DMS53 treated with DMSO at 0.1 percent for 48 hours (cell line): ENCODE data around the gene KRTAP5-9.
"Not testable (repeated sequence)": the region's sequence is repeated elsewhere in the genome, so short reads cannot be mapped to it uniquely, and the experiment has no call there.

Experiments used
- DNase-seq: peaks from one replicate; lab custom pipeline; 2025; ENCODE audit not compliant: unreplicated experiment; lab: John Stamatoyannopoulos, UW

The KRTAP5-9 gene

GRCh38 chr11:71581826-71582225, 33.6 kb downstream of the KRTAP5-9 start:
- no peak for DNase-seq

DNA sequence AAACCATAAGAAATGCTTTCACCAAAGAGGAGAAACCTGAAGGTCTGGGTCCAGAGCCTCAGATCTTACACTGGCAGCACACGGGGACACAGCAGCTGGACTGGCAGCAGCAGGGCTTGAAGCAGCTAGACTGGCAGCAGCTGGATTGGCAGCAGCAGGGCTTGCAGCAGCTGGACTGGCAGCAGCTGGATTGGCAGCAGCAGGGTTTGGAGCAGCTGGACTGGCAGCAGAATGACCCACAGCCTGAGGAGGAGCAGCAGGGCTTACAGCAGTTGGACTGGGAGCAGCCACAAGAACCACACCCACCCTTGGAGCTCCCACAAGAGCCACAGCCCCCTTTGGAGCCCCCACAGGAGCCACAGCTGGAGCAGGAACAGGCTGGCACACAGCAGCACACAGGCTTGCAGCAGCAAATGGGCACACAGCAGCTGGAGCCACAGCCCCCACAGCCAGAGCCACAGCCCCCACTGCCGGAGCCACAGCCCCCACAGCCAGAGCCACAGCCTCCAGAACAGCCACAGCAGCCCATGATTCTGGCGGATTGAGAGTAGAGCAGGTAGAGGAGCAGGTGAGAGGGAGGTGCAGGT, 34.2 kb downstream of the KRTAP5-9 start, which contains the start of gene KRTAP5-11:
KRTAP5-11 (minus strand) TSS at position 567 of the 587 bp plus-strand sequence; CDS start at position 529, 38 bp downstream.
- no peak for DNase-seq

GRCh38 chr11:71582969-71583368, 34.7 kb downstream of the KRTAP5-9 start:
- DNase-seq, result not testable (repeated sequence)

- not testable (repeated sequence) for DNase-seq
Observed at GRCh38 chr11:71585673-71586072, 37.5 kb downstream of the KRTAP5-9 start.

DNA sequence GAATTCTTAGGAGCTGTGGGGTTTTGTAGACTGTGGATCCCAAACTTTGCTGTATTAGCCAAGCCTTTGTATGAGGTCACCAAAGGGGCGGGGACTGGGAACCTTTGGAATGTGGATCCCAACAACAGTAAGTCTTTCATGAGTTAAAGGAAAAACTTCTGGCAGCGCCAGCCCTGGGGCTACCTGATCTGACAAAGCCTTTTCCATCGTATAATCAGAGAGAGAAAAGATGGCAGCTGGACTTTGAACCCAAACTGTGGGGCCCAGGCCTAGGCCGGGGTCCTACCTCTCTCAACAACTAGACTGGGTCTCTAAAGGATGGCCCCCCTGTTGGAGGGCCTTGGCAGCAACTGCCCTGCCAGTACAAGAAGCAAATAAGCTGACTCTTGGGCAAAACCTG, 40.1 kb downstream of the KRTAP5-9 start:
- DNase-seq, result not testable (repeated sequence)

GRCh38 chr11:71588822-71589545, 40.8 kb downstream of the KRTAP5-9 start:
- DNase-seq, result peak; percentile 11

DNA sequence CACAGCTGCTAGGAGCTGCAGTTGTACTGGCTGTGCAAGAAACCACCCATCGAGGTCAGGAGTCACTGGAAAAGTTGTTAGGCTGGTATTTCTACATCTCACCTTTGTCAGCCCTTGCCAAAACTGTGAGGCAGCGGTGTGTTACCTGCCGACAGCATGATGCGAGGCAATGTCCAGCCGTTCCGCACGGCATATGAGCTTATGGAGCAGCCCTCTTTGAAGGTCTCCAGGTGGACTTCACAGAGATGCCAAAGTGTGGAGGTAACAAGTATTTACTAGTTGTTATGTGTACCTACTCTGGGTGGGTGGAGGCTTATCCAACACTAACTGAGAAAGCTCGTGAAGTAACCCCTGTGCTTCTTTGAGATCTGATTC, 41.3 kb downstream of the KRTAP5-9 start:
- not testable (repeated sequence) for DNase-seq
